Measurements from ENCODE around the gene MPST.

MPST gene

DNA sequence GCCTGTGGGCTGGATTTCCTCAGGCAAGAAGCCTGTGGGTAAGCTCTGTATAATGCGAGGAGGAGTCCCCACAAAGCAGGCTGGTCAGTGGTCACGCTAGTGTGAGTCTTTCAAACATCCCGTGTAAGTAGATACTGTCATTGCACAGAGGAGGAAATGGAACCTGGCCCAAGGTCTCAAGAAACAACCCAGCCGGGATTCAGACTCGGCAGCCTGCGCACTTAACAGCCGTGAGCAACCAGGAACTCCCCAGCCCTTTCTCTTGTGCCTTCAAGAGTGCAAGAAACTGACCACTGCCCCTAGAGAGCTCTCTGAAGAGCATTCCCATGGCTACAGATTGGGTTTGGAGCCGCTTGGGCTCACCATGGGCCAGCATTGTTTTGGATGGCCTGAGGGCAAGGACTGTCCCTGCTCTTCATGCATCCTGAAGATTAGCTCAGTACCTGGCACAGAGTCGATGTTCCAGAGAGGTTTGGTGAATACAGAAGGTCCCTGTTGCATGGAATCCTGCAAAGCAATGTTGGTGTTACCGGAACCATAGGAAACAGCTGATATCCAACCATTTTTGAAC lies 6.0 kb downstream of the MPST start:
- POLR2A ChIA-PET = interaction anchor here (0.5 to 1.1 kb wide), 2 partner anchors 26 to 544 kb away, joined by 3 read pairs; partner anchors contain the start of gene KCTD17
- CTCF ChIA-PET = interaction anchor here (0.7 to 1.4 kb wide), 7 partner anchors 13 to 264 kb away, joined by 3 to 4 read pairs (median 3); no protein-coding TSS in a partner anchor
- Histone ChIP-seq H3K4me3 (ENCODE audit: low read depth, low read length) (no peak overlapping the region), H3K9me3 (ENCODE audit: control insufficient read depth, insufficient read depth, low read depth, low read length) (no peaks in the 10 kb centered on the region), H3K36me3 (ENCODE audit: control insufficient read depth in 2 of 2, insufficient read depth in 1 of 2, low read length in 2 of 2) (peaks cover 15 to 63% of the 10 kb centered on the region in 2 experiments), H3K4me1 (ENCODE audit: control insufficient read depth, insufficient read depth, low read length) (no peaks in the 10 kb centered on the region), H3K27ac (ENCODE audit: extremely low read depth, low read depth, low read length) (no peak overlapping the region)
- TF ChIP-seq ZNF16 (tag by site-specific recombination; IDR thresholded peaks at IDR 0.05; ENCODE audit: low read depth) (no peak), HOXD13 (CRISPR knock-in tag; IDR thresholded peaks at IDR 0.05; ENCODE audit: borderline replicate concordance) (no peak), ZIC2 (tag by site-specific recombination; IDR thresholded peaks at IDR 0.05) (no peak), TCF7L2 (IDR thresholded peaks at IDR 0.05; ENCODE audit: borderline replicate concordance, low read depth, low read length) (no peak), ZNF19 (tag by site-specific recombination; IDR thresholded peaks at IDR 0.05; ENCODE audit: low read depth) (no peak), ZNF394 (tag by site-specific recombination; IDR thresholded peaks at IDR 0.05; ENCODE audit: borderline replicate concordance) (no peak)
- TF ChIP-seq, protein P1, sequence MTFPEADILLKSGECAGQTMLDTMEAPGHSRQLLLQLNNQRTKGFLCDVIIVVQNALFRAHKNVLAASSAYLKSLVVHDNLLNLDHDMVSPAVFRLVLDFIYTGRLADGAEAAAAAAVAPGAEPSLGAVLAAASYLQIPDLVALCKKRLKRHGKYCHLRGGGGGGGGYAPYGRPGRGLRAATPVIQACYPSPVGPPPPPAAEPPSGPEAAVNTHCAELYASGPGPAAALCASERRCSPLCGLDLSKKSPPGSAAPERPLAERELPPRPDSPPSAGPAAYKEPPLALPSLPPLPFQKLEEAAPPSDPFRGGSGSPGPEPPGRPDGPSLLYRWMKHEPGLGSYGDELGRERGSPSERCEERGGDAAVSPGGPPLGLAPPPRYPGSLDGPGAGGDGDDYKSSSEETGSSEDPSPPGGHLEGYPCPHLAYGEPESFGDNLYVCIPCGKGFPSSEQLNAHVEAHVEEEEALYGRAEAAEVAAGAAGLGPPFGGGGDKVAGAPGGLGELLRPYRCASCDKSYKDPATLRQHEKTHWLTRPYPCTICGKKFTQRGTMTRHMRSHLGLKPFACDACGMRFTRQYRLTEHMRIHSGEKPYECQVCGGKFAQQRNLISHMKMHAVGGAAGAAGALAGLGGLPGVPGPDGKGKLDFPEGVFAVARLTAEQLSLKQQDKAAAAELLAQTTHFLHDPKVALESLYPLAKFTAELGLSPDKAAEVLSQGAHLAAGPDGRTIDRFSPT (tag by site-specific recombination; IDR thresholded peaks at IDR 0.05) = no peak
- TF ChIP-seq, protein P2, sequence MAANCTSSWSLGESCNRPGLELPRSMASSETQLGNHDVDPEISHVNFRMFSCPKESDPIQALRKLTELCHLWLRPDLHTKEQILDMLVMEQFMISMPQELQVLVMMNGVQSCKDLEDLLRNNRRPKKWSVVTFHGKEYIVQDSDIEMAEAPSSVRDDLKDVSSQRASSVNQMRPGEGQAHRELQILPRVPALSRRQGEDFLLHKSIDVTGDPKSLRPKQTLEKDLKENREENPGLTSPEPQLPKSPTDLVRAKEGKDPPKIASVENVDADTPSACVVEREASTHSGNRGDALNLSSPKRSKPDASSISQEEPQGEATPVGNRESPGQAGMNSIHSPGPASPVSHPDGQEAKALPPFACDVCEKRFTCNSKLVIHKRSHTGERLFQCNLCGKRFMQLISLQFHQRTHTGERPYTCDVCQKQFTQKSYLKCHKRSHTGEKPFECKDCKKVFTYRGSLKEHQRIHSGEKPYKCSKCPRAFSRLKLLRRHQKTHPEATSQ (tag by site-specific recombination; IDR thresholded peaks at IDR 0.05) = no peak
- TF ChIP-seq, protein P3, sequence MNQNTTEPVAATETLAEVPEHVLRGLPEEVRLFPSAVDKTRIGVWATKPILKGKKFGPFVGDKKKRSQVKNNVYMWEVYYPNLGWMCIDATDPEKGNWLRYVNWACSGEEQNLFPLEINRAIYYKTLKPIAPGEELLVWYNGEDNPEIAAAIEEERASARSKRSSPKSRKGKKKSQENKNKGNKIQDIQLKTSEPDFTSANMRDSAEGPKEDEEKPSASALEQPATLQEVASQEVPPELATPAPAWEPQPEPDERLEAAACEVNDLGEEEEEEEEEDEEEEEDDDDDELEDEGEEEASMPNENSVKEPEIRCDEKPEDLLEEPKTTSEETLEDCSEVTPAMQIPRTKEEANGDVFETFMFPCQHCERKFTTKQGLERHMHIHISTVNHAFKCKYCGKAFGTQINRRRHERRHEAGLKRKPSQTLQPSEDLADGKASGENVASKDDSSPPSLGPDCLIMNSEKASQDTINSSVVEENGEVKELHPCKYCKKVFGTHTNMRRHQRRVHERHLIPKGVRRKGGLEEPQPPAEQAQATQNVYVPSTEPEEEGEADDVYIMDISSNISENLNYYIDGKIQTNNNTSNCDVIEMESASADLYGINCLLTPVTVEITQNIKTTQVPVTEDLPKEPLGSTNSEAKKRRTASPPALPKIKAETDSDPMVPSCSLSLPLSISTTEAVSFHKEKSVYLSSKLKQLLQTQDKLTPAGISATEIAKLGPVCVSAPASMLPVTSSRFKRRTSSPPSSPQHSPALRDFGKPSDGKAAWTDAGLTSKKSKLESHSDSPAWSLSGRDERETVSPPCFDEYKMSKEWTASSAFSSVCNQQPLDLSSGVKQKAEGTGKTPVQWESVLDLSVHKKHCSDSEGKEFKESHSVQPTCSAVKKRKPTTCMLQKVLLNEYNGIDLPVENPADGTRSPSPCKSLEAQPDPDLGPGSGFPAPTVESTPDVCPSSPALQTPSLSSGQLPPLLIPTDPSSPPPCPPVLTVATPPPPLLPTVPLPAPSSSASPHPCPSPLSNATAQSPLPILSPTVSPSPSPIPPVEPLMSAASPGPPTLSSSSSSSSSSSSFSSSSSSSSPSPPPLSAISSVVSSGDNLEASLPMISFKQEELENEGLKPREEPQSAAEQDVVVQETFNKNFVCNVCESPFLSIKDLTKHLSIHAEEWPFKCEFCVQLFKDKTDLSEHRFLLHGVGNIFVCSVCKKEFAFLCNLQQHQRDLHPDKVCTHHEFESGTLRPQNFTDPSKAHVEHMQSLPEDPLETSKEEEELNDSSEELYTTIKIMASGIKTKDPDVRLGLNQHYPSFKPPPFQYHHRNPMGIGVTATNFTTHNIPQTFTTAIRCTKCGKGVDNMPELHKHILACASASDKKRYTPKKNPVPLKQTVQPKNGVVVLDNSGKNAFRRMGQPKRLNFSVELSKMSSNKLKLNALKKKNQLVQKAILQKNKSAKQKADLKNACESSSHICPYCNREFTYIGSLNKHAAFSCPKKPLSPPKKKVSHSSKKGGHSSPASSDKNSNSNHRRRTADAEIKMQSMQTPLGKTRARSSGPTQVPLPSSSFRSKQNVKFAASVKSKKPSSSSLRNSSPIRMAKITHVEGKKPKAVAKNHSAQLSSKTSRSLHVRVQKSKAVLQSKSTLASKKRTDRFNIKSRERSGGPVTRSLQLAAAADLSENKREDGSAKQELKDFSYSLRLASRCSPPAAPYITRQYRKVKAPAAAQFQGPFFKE (tag by site-specific recombination; IDR thresholded peaks at IDR 0.05; ENCODE audit: borderline replicate concordance) = no peak

DNA sequence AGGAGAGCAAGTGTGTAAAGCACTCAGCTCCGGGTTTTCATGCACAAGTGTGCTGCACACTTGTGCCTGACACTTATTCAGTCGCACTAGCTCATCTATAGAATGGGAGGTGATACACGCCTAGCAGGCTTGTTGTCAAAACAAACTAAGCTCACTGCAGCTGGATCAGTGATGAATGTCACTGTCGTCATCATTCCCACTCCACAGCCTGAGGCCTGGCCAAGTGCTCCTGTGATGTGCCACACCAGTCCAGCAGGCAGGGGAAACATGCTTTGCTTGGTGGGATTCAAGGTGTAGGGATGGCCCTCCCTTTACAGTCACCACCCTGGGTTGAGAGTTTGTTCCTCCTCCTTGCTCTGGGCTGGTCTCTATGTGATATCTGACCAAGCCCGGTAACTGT lies 6.8 kb downstream of the MPST start:
- TF ChIP-seq ZNF140 (tag by site-specific recombination; IDR thresholded peaks at IDR 0.05) (no peak), GLIS2 (tag by site-specific recombination; IDR thresholded peaks at IDR 0.05) (no peak), ZNF658 (tag by site-specific recombination; IDR thresholded peaks at IDR 0.05) (no peak), RBAK (tag by site-specific recombination; IDR thresholded peaks at IDR 0.05) (no peak), ZNF776 (tag by site-specific recombination; IDR thresholded peaks at IDR 0.05; ENCODE audit: borderline replicate concordance) (no peak), PRDM1 (tag by site-specific recombination; IDR thresholded peaks at IDR 0.05) (no peak), ZNF146 (tag by site-specific recombination; IDR thresholded peaks at IDR 0.05) (no peak)
- TF ChIP-seq, protein P4, sequence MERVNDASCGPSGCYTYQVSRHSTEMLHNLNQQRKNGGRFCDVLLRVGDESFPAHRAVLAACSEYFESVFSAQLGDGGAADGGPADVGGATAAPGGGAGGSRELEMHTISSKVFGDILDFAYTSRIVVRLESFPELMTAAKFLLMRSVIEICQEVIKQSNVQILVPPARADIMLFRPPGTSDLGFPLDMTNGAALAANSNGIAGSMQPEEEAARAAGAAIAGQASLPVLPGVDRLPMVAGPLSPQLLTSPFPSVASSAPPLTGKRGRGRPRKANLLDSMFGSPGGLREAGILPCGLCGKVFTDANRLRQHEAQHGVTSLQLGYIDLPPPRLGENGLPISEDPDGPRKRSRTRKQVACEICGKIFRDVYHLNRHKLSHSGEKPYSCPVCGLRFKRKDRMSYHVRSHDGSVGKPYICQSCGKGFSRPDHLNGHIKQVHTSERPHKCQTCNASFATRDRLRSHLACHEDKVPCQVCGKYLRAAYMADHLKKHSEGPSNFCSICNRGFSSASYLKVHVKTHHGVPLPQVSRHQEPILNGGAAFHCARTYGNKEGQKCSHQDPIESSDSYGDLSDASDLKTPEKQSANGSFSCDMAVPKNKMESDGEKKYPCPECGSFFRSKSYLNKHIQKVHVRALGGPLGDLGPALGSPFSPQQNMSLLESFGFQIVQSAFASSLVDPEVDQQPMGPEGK (tag by site-specific recombination; IDR thresholded peaks at IDR 0.05) = no peak
- TF ChIP-seq, protein P5, sequence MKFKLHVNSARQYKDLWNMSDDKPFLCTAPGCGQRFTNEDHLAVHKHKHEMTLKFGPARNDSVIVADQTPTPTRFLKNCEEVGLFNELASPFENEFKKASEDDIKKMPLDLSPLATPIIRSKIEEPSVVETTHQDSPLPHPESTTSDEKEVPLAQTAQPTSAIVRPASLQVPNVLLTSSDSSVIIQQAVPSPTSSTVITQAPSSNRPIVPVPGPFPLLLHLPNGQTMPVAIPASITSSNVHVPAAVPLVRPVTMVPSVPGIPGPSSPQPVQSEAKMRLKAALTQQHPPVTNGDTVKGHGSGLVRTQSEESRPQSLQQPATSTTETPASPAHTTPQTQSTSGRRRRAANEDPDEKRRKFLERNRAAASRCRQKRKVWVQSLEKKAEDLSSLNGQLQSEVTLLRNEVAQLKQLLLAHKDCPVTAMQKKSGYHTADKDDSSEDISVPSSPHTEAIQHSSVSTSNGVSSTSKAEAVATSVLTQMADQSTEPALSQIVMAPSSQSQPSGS (tag by site-specific recombination; IDR thresholded peaks at IDR 0.05; ENCODE audit: low read depth) = no peak
- no peaks in the 10 kb centered on the region for H3K9me3 ChIP-seq (ENCODE audit: control insufficient read depth, insufficient read depth, low read depth, low read length)
- H3K4me1 ChIP-seq (ENCODE audit: control insufficient read depth, insufficient read depth, low read length) = no peaks in the 10 kb centered on the region
- peaks cover 15 to 63% of the 10 kb centered on the region in 2 experiments for H3K36me3 ChIP-seq (ENCODE audit: control insufficient read depth in 2 of 2, insufficient read depth in 1 of 2, low read length in 2 of 2)
- no peak overlapping the region for H3K4me3 ChIP-seq (ENCODE audit: low read depth, low read length)
- ChIA-PET CTCF (interaction anchor here (0.7 to 1.4 kb wide), 5 partner anchors 12 to 265 kb away, joined by 3 to 4 read pairs (median 4); no protein-coding TSS in a partner anchor), POLR2A (interaction anchor here (2.2 kb wide), 1 partner anchor 8 kb away, joined by 9 read pairs; the partner anchor contains the start of genes MPST and TST)
- no peak overlapping the region for H3K27ac ChIP-seq (ENCODE audit: extremely low read depth, low read depth, low read length)
